ENCODE results near the gene NOL12.

DNA sequence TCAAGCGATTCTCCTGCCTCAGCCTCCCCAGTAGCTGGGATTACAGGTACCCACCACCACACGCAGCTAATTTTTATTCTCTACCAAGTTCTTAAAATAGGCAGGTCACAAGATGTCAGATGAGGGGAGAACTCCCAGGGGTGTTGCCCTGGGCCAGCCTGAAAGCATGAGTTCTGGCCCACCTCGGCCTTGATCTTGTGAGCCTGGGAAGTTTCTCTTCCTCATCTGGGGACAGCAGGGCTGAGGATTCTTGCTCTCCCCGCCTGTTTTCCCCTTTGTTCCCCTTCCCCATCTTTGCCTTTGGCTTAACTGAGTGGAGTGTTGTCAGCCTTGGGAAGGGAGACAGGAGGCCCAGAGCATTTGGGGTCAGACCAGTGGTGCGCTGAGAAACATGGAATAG, 24.1 kb upstream of the NOL12 start:
- TF ChIP-seq, protein P1, sequence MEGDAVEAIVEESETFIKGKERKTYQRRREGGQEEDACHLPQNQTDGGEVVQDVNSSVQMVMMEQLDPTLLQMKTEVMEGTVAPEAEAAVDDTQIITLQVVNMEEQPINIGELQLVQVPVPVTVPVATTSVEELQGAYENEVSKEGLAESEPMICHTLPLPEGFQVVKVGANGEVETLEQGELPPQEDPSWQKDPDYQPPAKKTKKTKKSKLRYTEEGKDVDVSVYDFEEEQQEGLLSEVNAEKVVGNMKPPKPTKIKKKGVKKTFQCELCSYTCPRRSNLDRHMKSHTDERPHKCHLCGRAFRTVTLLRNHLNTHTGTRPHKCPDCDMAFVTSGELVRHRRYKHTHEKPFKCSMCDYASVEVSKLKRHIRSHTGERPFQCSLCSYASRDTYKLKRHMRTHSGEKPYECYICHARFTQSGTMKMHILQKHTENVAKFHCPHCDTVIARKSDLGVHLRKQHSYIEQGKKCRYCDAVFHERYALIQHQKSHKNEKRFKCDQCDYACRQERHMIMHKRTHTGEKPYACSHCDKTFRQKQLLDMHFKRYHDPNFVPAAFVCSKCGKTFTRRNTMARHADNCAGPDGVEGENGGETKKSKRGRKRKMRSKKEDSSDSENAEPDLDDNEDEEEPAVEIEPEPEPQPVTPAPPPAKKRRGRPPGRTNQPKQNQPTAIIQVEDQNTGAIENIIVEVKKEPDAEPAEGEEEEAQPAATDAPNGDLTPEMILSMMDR (IDR thresholded peaks at IDR 0.05), result no peak
- no peak for TF ChIP-seq TCF7L2 (IDR thresholded peaks at IDR 0.05; ENCODE audit: low read depth, low read length)
- TF ChIP-seq, protein P2, sequence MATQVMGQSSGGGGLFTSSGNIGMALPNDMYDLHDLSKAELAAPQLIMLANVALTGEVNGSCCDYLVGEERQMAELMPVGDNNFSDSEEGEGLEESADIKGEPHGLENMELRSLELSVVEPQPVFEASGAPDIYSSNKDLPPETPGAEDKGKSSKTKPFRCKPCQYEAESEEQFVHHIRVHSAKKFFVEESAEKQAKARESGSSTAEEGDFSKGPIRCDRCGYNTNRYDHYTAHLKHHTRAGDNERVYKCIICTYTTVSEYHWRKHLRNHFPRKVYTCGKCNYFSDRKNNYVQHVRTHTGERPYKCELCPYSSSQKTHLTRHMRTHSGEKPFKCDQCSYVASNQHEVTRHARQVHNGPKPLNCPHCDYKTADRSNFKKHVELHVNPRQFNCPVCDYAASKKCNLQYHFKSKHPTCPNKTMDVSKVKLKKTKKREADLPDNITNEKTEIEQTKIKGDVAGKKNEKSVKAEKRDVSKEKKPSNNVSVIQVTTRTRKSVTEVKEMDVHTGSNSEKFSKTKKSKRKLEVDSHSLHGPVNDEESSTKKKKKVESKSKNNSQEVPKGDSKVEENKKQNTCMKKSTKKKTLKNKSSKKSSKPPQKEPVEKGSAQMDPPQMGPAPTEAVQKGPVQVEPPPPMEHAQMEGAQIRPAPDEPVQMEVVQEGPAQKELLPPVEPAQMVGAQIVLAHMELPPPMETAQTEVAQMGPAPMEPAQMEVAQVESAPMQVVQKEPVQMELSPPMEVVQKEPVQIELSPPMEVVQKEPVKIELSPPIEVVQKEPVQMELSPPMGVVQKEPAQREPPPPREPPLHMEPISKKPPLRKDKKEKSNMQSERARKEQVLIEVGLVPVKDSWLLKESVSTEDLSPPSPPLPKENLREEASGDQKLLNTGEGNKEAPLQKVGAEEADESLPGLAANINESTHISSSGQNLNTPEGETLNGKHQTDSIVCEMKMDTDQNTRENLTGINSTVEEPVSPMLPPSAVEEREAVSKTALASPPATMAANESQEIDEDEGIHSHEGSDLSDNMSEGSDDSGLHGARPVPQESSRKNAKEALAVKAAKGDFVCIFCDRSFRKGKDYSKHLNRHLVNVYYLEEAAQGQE (IDR thresholded peaks at IDR 0.05; ENCODE audit: insufficient read depth in 1 of 2, low read depth in 2 of 2, low read length in 1 of 2), result no peak
- TF ChIP-seq POLR2AphosphoS5 (IDR thresholded peaks at IDR 0.05; ENCODE audit: low read depth, low read length), result no peak
- no peak for TF ChIP-seq SIN3A (IDR thresholded peaks at IDR 0.05; ENCODE audit: borderline replicate concordance, insufficient read depth, low read depth, low read length)

All from Panc1 (cell line).